T-cell (primary cell): ENCODE measurements around the gene ADH4. TPM values are rescaled to one million over a fixed set of nuclear protein-coding genes. Genes with fewer than 3 reads are reported as not detected.

Experiments
- ATAC-seq, 4 experiments: fragments of 200-7000 bp in 3 of 4; fragments of 150-1000 bp in 1 of 4; cut with Tn5 transposase; replicated peaks in 1 of 4; 1 replicate in 3 of 4; 2 replicates in 1 of 4; pipeline ENCODE4 v1.10.0; 2021; ENCODE audit warnings: moderate library complexity in 3 of 4, mild to moderate bottlenecking in 2 of 4, moderate number of reproducible peaks in 1 of 4
- CTCF ChIA-PET, 2 donors: fragments of 300-600 bp; sonication (Branson Sonifier 250); formaldehyde crosslinking; loops; one replicate each; lab custom pipeline; 2022; ENCODE audit warnings: antibody characterized with exemption in 2 of 2; lab: Charles Lee
- POLR2A ChIA-PET, 2 donors: fragments of 300-600 bp; sonication (Branson Sonifier 250); formaldehyde crosslinking; loops; one replicate each; lab custom pipeline; 2022; ENCODE audit warnings: antibody characterized with exemption in 2 of 2; lab: Charles Lee
- DNase-seq, 35 experiments: peaks; one replicate each; pipeline versions ENCODE4 v3.0.0 to v3.0.0-alpha.2; 2013 to 2023
- H3K27ac ChIP-seq: one replicate; pipeline ENCODE4 v1.5.1; 2013; ENCODE audit warnings: low read length
- H3K27me3 ChIP-seq, 2 experiments: replicated peaks in 1 of 2; 1 replicate in 1 of 2; 2 replicates in 1 of 2; pipeline versions ENCODE4 v1.6.1 to v1.7.0; 2013; ENCODE audit warnings: low read length in 1 of 2, mixed read lengths in 1 of 2; ENCODE audit not compliant: control insufficient read depth in 2 of 2, insufficient read depth in 2 of 2; ENCODE audit errors: extremely low read depth in 1 of 2
- H3K36me3 ChIP-seq, 2 donors: 1 replicate in 1 of 2; 2 replicates in 1 of 2; pipeline versions ENCODE4 v1.6.1 to v1.7.0; 2013; ENCODE audit warnings: low read length in 1 of 2; ENCODE audit not compliant: control insufficient read depth in 2 of 2, insufficient read depth in 1 of 2; ENCODE audit errors: extremely low read depth in 1 of 2
- H3K4me1 ChIP-seq, 2 experiments: 1 replicate in 1 of 2; 2 replicates in 1 of 2; pipeline versions ENCODE4 v1.6.1 to v1.7.0; 2013; ENCODE audit warnings: low read length in 2 of 2, mixed read lengths in 1 of 2; ENCODE audit not compliant: insufficient read depth in 2 of 2, control insufficient read depth in 1 of 2; ENCODE audit errors: extremely low read depth in 1 of 2
- H3K4me3 ChIP-seq, 2 donors: 1 replicate in 1 of 2; 2 replicates in 1 of 2; pipeline versions ENCODE4 v1.5.1 to v1.7.0; 2013; ENCODE audit warnings: mild to moderate bottlenecking in 2 of 2, low read length in 1 of 2, moderate library complexity in 1 of 2; ENCODE audit not compliant: control insufficient read depth in 1 of 2; ENCODE audit errors: extremely low read depth in 1 of 2
- H3K9me3 ChIP-seq: 2 replicates; pipeline ENCODE4 v1.7.0; 2013
- H3K27ac Mint-ChIP-seq, 2 donors: one replicate each; pipeline ENCODE4 v1.8.0; 2020 to 2021; ENCODE audit warnings: mild to moderate bottlenecking in 2 of 2, mixed read lengths in 2 of 2
- H3K27me3 Mint-ChIP-seq, 2 donors: one replicate each; pipeline ENCODE4 v1.8.0; 2021 to 2022; ENCODE audit warnings: mixed read lengths in 2 of 2
- H3K36me3 Mint-ChIP-seq: one replicate; pipeline ENCODE4 v1.8.0; 2021; ENCODE audit warnings: mixed read lengths
- H3K4me1 Mint-ChIP-seq, 3 donors: one replicate each; pipeline ENCODE4 v1.8.0; 2020 to 2022; ENCODE audit warnings: mixed read lengths in 3 of 3, mild to moderate bottlenecking in 1 of 3
- H3K4me3 Mint-ChIP-seq, 3 donors: one replicate each; pipeline ENCODE4 v1.8.0; 2020 to 2022; ENCODE audit warnings: mild to moderate bottlenecking in 3 of 3, mixed read lengths in 3 of 3, moderate library complexity in 3 of 3
- H3K9me3 Mint-ChIP-seq, 3 donors: one replicate each; pipeline ENCODE4 v1.8.0; 2020 to 2022; ENCODE audit warnings: mixed read lengths in 3 of 3
- WGBS: methylation state at CpG from one replicate; pipeline ENCODE4 v1.1.5; 2013; ENCODE audit warnings: missing lambda C conversion rate; ENCODE audit not compliant: insufficient coverage; 5-methylcytosine and 5-hydroxymethylcytosine counted together
- total RNA-seq, 35 experiments: library from RNA in 6 of 35; stranded (reverse) in 6 of 35; fragments of 120-200 nt in 1 of 35; gene quantifications; one replicate each; pipeline versions ENCODE4 v1.2.1 to v1.2.4 and lab custom pipeline; 2013 to 2026

ADH4 gene
- total RNA-seq, 5 donors from 2014 or later (not counting 1 experiment from before 2014, with no cell fraction given) = 0.33 to 0.64 TPM; not detected in 3

- no peaks in the 10 kb centered on the region for H3K9me3 ChIP-seq
- H3K36me3 ChIP-seq = no peaks in the 10 kb centered on the region
- ATAC-seq = no peak
- H3K27me3 ChIP-seq = no peaks in the 10 kb centered on the region
- H3K9me3 Mint-ChIP-seq = peaks cover 10 to 29% (median 12%) of the 10 kb centered on the region in 3 donors
- H3K27me3 Mint-ChIP-seq = peaks cover 4 to 5% of the 10 kb centered on the region in 2 donors
- no peak overlapping the region for H3K4me3 ChIP-seq
- 100% methylated on average over 1 of the region's 1 CpG for WGBS
- H3K4me1 Mint-ChIP-seq = no peaks in the 10 kb centered on the region
- no peak overlapping the region for H3K27ac Mint-ChIP-seq
- peaks cover 2% of the 10 kb centered on the region for H3K36me3 Mint-ChIP-seq
- no peak overlapping the region for H3K4me3 Mint-ChIP-seq
- no peak overlapping the region for H3K27ac ChIP-seq
- H3K4me1 ChIP-seq = no peaks in the 10 kb centered on the region
- DNase-seq = no peak
- ChIA-PET POLR2A (no interaction called here), CTCF (interaction anchor here in 1 of 2 donors (1.3 kb wide), 1 partner anchor 20 kb away, joined by 3 read pairs; no protein-coding TSS in a partner anchor)
Measured at GRCh38 chr4:99179626-99180025, 35.5 kb upstream of the ADH4 start.

GRCh38 chr4:99179178-99179577 lies 35.1 kb upstream of the ADH4 start:
- Histone ChIP-seq H3K9me3 (no peaks in the 10 kb centered on the region), H3K27me3 (no peaks in the 10 kb centered on the region), H3K4me1 (no peaks in the 10 kb centered on the region), H3K36me3 (no peaks in the 10 kb centered on the region), H3K27ac (no peak overlapping the region), H3K4me3 (no peak overlapping the region)
- Mint-ChIP-seq H3K9me3 (peaks cover 10 to 26% (median 11%) of the 10 kb centered on the region in 3 donors), H3K36me3 (peaks cover 2% of the 10 kb centered on the region), H3K27me3 (peaks cover 4 to 5% of the 10 kb centered on the region in 2 donors), H3K4me3 (no peak overlapping the region), H3K4me1 (no peaks in the 10 kb centered on the region), H3K27ac (no peak overlapping the region)
- ATAC-seq (no peak), DNase-seq (no peak)
- CTCF ChIA-PET = interaction anchor here in 1 of 2 donors (1.3 kb wide), 1 partner anchor 20 kb away, joined by 3 read pairs; no protein-coding TSS in a partner anchor
- WGBS = no CpG with 5 or more reads among the region's 2 CpGs
- POLR2A ChIA-PET = no interaction called here

- no CpG with 5 or more reads among the region's 2 CpGs for WGBS
- Mint-ChIP-seq H3K4me3 (no peak overlapping the region), H3K9me3 (peaks cover 0 to 13% (median 3%) of the 10 kb centered on the region in 3 donors), H3K27ac (no peak overlapping the region), H3K36me3 (no peaks in the 10 kb centered on the region), H3K4me1 (no peaks in the 10 kb centered on the region), H3K27me3 (no peaks in the 10 kb centered on the region)
- H3K36me3 ChIP-seq = no peaks in the 10 kb centered on the region
- CTCF ChIA-PET = interaction anchor here in 1 of 2 donors (0.6 kb wide), 1 partner anchor 229 kb away, joined by 4 read pairs; no protein-coding TSS in a partner anchor
- DNase-seq (no peak), ATAC-seq (no peak)
- no peak overlapping the region for H3K4me3 ChIP-seq
- no peaks in the 10 kb centered on the region for H3K9me3 ChIP-seq
- H3K27me3 ChIP-seq = no peaks in the 10 kb centered on the region
- no peak overlapping the region for H3K27ac ChIP-seq
- no peaks in the 10 kb centered on the region for H3K4me1 ChIP-seq
- POLR2A ChIA-PET = interaction anchor here in 1 of 2 donors (0.6 kb wide), 1 partner anchor 931 kb away, joined by 4 read pairs; no protein-coding TSS in a partner anchor
Measured at GRCh38 chr4:99166544-99166943, 22.4 kb upstream of the ADH4 start.

GRCh38 chr4:99165978-99166377 lies 21.9 kb upstream of the ADH4 start:
- H3K27me3 ChIP-seq = no peaks in the 10 kb centered on the region
- no peaks in the 10 kb centered on the region for H3K4me1 ChIP-seq
- H3K4me3 ChIP-seq = no peak overlapping the region
- no peak for DNase-seq
- H3K9me3 Mint-ChIP-seq = peaks cover 0 to 13% (median 3%) of the 10 kb centered on the region in 3 donors
- H3K27ac ChIP-seq = no peak overlapping the region
- H3K27me3 Mint-ChIP-seq = no peaks in the 10 kb centered on the region
- ChIA-PET CTCF (no interaction called here), POLR2A (no interaction called here)
- no peaks in the 10 kb centered on the region for H3K36me3 ChIP-seq
- 88% methylated on average over 1 of the region's 1 CpG for WGBS
- no peak for ATAC-seq
- H3K36me3 Mint-ChIP-seq = no peaks in the 10 kb centered on the region
- no peak overlapping the region for H3K27ac Mint-ChIP-seq
- H3K4me1 Mint-ChIP-seq = no peaks in the 10 kb centered on the region
- H3K9me3 ChIP-seq = no peaks in the 10 kb centered on the region
- no peak overlapping the region for H3K4me3 Mint-ChIP-seq

- Mint-ChIP-seq H3K9me3 (peaks cover 0 to 6% (median 0%) of the 10 kb centered on the region in 3 donors), H3K36me3 (no peaks in the 10 kb centered on the region), H3K27me3 (no peaks in the 10 kb centered on the region), H3K4me1 (no peaks in the 10 kb centered on the region), H3K27ac (no peak overlapping the region), H3K4me3 (no peak overlapping the region)
- no peak for DNase-seq
- Histone ChIP-seq H3K4me3 (no peak overlapping the region), H3K4me1 (no peaks in the 10 kb centered on the region), H3K36me3 (no peaks in the 10 kb centered on the region), H3K27me3 (no peaks in the 10 kb centered on the region), H3K27ac (no peak overlapping the region), H3K9me3 (no peaks in the 10 kb centered on the region)
- POLR2A ChIA-PET = no interaction called here
- no peak for ATAC-seq
- CTCF ChIA-PET = no interaction called here
- WGBS = 100% methylated on average over 1 of the region's 3 CpGs
Measured at GRCh38 chr4:99161373-99162099, 17.4 kb upstream of the ADH4 start.

- H3K27ac ChIP-seq = no peak overlapping the region
- H3K27me3 Mint-ChIP-seq = peaks cover 0 to 8% of the 10 kb centered on the region in 2 donors
- ATAC-seq (no peak), DNase-seq (no peak)
- H3K36me3 ChIP-seq = no peaks in the 10 kb centered on the region
- H3K27ac Mint-ChIP-seq = no peak overlapping the region
- no peaks in the 10 kb centered on the region for H3K36me3 Mint-ChIP-seq
- no peaks in the 10 kb centered on the region for H3K9me3 Mint-ChIP-seq
- no peaks in the 10 kb centered on the region for H3K4me1 ChIP-seq
- ChIA-PET CTCF (no interaction called here), POLR2A (no interaction called here)
- no peaks in the 10 kb centered on the region for H3K4me1 Mint-ChIP-seq
- H3K4me3 ChIP-seq = no peak overlapping the region
- no CpG with 5 or more reads among the region's 1 CpG for WGBS
- no peaks in the 10 kb centered on the region for H3K9me3 ChIP-seq
- no peaks in the 10 kb centered on the region for H3K27me3 ChIP-seq
- H3K4me3 Mint-ChIP-seq = no peak overlapping the region
Measured at GRCh38 chr4:99159699-99160098, 15.6 kb upstream of the ADH4 start.
